Caco-2 (cell line): Measurements from ENCODE around the gene HDAC11. TPM values are rescaled to one million over a fixed set of nuclear protein-coding genes. Genes with fewer than 3 reads are reported as not detected.

ENCODE experiments used
- BruUV-seq: library from RNA; stranded (reverse); fragments of 400-500 nt; replicated peaks from 2 replicates; lab custom pipeline; 2021; lab: Mats Ljungman, UMichigan
- CTCF ChIA-PET: fragments of 300-600 bp; sonication (Branson Sonifier 250); formaldehyde crosslinking; loops from one replicate; lab custom pipeline; 2022; ENCODE audit warnings: antibody characterized with exemption; lab: Charles Lee
- POLR2A ChIA-PET: fragments of 300-600 bp; sonication (Branson Sonifier 250); formaldehyde crosslinking; loops from one replicate; lab custom pipeline; 2022; ENCODE audit warnings: antibody characterized with exemption; lab: Charles Lee
- DNase-seq, 2 experiments: peaks; one replicate each; pipeline versions ENCODE4 v3.0.0 to v3.0.0-alpha.2; 2020 to 2022
- H3K27me3 ChIP-seq: replicated peaks from 2 replicates; pipeline ENCODE4 v1.6.0; 2011; ENCODE audit warnings: low read length; ENCODE audit not compliant: control insufficient read depth, insufficient read depth
- H3K36me3 ChIP-seq: 2 replicates; pipeline ENCODE4 v1.5.1; 2011; ENCODE audit warnings: low read length; ENCODE audit not compliant: control insufficient read depth, insufficient read depth
- H3K4me1 ChIP-seq: fragments of 250-450 bp; sonication (Bioruptor Pico); 2 replicates; pipeline ENCODE4 v1.5.1; 2020; ENCODE audit warnings: mild to moderate bottlenecking
- H3K4me3 ChIP-seq: 2 replicates; pipeline ENCODE4 v1.5.1; 2011; ENCODE audit warnings: low read depth, mild to moderate bottlenecking, control low read depth, low read length
- H3K9me3 ChIP-seq: fragments of 250-450 bp; sonication (Bioruptor Pico); 2 replicates; pipeline ENCODE4 v1.5.1; 2020; ENCODE audit warnings: mild to moderate bottlenecking, moderate library complexity
- H3K27ac Mint-ChIP-seq: one replicate; pipeline ENCODE4 v1.8.0; 2022; ENCODE audit warnings: mixed read lengths; ENCODE audit not compliant: unreplicated experiment
- H3K27me3 Mint-ChIP-seq: one replicate; pipeline ENCODE4 v1.8.0; 2022; ENCODE audit warnings: mixed read lengths; ENCODE audit not compliant: insufficient read depth, unreplicated experiment
- H3K36me3 Mint-ChIP-seq: one replicate; pipeline ENCODE4 v1.8.0; 2022; ENCODE audit warnings: mild to moderate bottlenecking, mixed read lengths; ENCODE audit not compliant: insufficient read depth, unreplicated experiment
- H3K4me1 Mint-ChIP-seq: one replicate; pipeline ENCODE4 v1.8.0; 2022; ENCODE audit warnings: low read depth, mixed read lengths; ENCODE audit not compliant: unreplicated experiment
- H3K4me3 Mint-ChIP-seq: one replicate; pipeline ENCODE4 v1.8.0; 2022; ENCODE audit warnings: mild to moderate bottlenecking, moderate library complexity, mixed read lengths; ENCODE audit not compliant: unreplicated experiment
- H3K9me3 Mint-ChIP-seq: one replicate; pipeline ENCODE4 v1.8.0; 2022; ENCODE audit warnings: mixed read lengths; ENCODE audit not compliant: unreplicated experiment
- CTCF ChIP-seq, 2 experiments: fragments of 200-600 bp in 1 of 2; IDR thresholded peaks; 1 replicate in 1 of 2; 2 replicates in 1 of 2; pipeline versions ENCODE4 v1.5.1 to v1.8.0; 2011 to 2022; ENCODE audit warnings: antibody characterized with exemption in 1 of 2, control low read depth in 1 of 2, inconsistent platforms in 1 of 2, low read depth in 1 of 2, low read length in 1 of 2, mild to moderate bottlenecking in 1 of 2, moderate library complexity in 1 of 2; ENCODE audit not compliant: insufficient read depth in 1 of 2, severe bottlenecking in 1 of 2, unreplicated experiment in 1 of 2
- intact Hi-C: fragments of 100-400 bp; cut with micrococcal nuclease; formaldehyde crosslinking; loops from one replicate; pipeline ENCODE4 v1.10.0; 2022; ENCODE audit not compliant: unreplicated experiment
- total RNA-seq: library from RNA; stranded (reverse); gene quantifications from 2 replicates; pipeline ENCODE4 v1.2.3, GENCODE V29; 2022

The HDAC11 gene
- total RNA-seq, 1 experiment from 2014 or later: 10.9 TPM

DNA sequence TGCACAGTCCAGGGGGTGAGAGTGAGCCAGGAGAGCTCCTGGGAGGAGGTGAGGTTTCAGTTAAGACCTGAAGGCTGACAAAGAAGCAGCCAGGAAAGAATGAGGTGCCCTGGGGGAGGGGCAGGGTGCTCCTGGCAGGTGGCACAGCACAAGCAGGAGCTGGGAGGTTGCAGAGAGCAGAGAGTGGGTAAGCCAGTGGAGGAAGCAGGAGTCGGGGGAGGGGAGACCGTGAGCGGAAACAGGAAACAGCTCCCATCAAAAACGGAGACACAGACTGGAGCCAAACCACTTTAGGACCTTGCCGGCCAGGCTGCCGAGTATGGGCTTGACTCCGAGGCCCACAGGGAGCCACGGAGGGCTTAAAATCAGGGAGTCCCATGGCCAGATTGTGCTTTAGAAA is 56.7 kb downstream of the HDAC11 start:
- no peak for TF ChIP-seq CTCF (IDR thresholded peaks at IDR 0.05; ENCODE audit: insufficient read depth in 1 of 2, low read depth in 1 of 2, low read length in 1 of 2, severe bottlenecking in 1 of 2, unreplicated experiment in 1 of 2)
- Histone ChIP-seq H3K9me3 (no peaks in the 10 kb centered on the region; the same call in 1 of the 2 replicates), H3K4me1 (no peaks in the 10 kb centered on the region), H3K36me3 (no peaks in the 10 kb centered on the region), H3K4me3 (no peak overlapping the region), H3K27me3 (no peaks in the 10 kb centered on the region)
- POLR2A ChIA-PET: no interaction called here
- Mint-ChIP-seq H3K4me1 (peaks cover 7% of the 10 kb centered on the region), H3K9me3 (no peaks in the 10 kb centered on the region), H3K36me3 (no peaks in the 10 kb centered on the region), H3K27ac (peak overlapping the region; percentile 80), H3K4me3 (no peak overlapping the region), H3K27me3 (no peaks in the 10 kb centered on the region)
- no TSS peak for BruUV-seq
- intact Hi-C loops: no loop called here
- CTCF ChIA-PET: no interaction called here
- no peak for DNase-seq

DNA sequence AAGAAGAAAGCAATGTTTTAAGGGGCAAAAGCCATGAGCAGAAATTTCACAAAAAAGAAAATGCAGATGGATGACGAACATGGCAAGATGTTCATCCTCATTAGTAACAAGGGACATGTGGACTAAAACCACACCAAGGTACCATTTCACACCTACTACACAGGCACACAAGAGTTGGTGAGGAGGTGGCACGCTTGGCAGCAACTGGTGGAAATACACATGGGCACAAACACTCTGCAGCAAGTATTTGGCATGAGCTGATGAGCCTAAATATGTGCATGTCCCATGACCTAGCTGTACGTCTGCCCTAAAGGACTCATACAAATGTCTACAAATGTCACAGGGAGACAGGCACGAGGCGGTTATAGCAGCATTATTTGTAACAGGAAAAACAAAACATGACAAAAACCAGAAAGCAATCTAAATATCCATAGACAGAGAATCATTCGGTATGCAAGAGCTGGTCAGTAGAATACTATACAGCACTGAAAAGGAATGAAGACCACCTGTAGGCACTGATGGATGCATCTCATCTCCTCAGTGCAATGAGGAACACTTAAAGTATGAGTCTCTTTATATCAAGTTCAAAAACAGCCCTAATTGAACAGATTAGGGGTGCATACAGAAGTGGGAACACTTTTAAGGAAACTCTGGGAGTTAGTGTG is 57.3 kb downstream of the HDAC11 start:
- no peaks in the 10 kb centered on the region for H3K36me3 Mint-ChIP-seq
- no peaks in the 10 kb centered on the region for H3K4me1 ChIP-seq
- intact Hi-C loops: no loop called here
- H3K27me3 ChIP-seq: no peaks in the 10 kb centered on the region
- H3K4me3 Mint-ChIP-seq: no peak overlapping the region
- H3K4me3 ChIP-seq: no peak overlapping the region
- H3K9me3 Mint-ChIP-seq: no peaks in the 10 kb centered on the region
- no peaks in the 10 kb centered on the region for H3K36me3 ChIP-seq
- DNase-seq: no peak
- no peaks in the 10 kb centered on the region; the same call in 1 of the 2 replicates for H3K9me3 ChIP-seq
- peaks cover 7% of the 10 kb centered on the region for H3K4me1 Mint-ChIP-seq
- BruUV-seq: no TSS peak
- no peak for TF ChIP-seq CTCF (IDR thresholded peaks at IDR 0.05; ENCODE audit: insufficient read depth in 1 of 2, low read depth in 1 of 2, low read length in 1 of 2, severe bottlenecking in 1 of 2, unreplicated experiment in 1 of 2)
- POLR2A ChIA-PET: no interaction called here
- CTCF ChIA-PET: no interaction called here
- H3K27ac Mint-ChIP-seq: peak overlapping the region; percentile 80
- no peaks in the 10 kb centered on the region for H3K27me3 Mint-ChIP-seq

- POLR2A ChIA-PET: no interaction called here
- intact Hi-C loops: no loop called here
- H3K36me3 Mint-ChIP-seq: no peaks in the 10 kb centered on the region
- CTCF ChIA-PET: no interaction called here
- H3K4me3 Mint-ChIP-seq: no peak overlapping the region
- H3K27me3 Mint-ChIP-seq: no peaks in the 10 kb centered on the region
- BruUV-seq: no TSS peak
- no peaks in the 10 kb centered on the region for H3K9me3 Mint-ChIP-seq
- Histone ChIP-seq H3K4me3 (no peak overlapping the region), H3K27me3 (no peaks in the 10 kb centered on the region), H3K36me3 (no peaks in the 10 kb centered on the region), H3K4me1 (no peaks in the 10 kb centered on the region), H3K9me3 (no peaks in the 10 kb centered on the region; the same call in 1 of the 2 replicates)
- no peak for DNase-seq
- peaks cover 7% of the 10 kb centered on the region for H3K4me1 Mint-ChIP-seq
- TF ChIP-seq CTCF (IDR thresholded peaks at IDR 0.05; ENCODE audit: insufficient read depth in 1 of 2, low read depth in 1 of 2, low read length in 1 of 2, severe bottlenecking in 1 of 2, unreplicated experiment in 1 of 2): no peak
- H3K27ac Mint-ChIP-seq: no peak overlapping the region
These were observed 57.8 kb downstream of the HDAC11 start for GRCh38 chr3:13537909-13538296.
